ENCODE measurements around the gene IRS2.
"Not testable (repeated sequence)": the region's sequence is repeated elsewhere in the genome, so short reads cannot be mapped to it uniquely, and the experiment has no call there.

Gene IRS2, protein sequence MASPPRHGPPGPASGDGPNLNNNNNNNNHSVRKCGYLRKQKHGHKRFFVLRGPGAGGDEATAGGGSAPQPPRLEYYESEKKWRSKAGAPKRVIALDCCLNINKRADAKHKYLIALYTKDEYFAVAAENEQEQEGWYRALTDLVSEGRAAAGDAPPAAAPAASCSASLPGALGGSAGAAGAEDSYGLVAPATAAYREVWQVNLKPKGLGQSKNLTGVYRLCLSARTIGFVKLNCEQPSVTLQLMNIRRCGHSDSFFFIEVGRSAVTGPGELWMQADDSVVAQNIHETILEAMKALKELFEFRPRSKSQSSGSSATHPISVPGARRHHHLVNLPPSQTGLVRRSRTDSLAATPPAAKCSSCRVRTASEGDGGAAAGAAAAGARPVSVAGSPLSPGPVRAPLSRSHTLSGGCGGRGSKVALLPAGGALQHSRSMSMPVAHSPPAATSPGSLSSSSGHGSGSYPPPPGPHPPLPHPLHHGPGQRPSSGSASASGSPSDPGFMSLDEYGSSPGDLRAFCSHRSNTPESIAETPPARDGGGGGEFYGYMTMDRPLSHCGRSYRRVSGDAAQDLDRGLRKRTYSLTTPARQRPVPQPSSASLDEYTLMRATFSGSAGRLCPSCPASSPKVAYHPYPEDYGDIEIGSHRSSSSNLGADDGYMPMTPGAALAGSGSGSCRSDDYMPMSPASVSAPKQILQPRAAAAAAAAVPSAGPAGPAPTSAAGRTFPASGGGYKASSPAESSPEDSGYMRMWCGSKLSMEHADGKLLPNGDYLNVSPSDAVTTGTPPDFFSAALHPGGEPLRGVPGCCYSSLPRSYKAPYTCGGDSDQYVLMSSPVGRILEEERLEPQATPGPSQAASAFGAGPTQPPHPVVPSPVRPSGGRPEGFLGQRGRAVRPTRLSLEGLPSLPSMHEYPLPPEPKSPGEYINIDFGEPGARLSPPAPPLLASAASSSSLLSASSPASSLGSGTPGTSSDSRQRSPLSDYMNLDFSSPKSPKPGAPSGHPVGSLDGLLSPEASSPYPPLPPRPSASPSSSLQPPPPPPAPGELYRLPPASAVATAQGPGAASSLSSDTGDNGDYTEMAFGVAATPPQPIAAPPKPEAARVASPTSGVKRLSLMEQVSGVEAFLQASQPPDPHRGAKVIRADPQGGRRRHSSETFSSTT (N-terminal part only)

GRCh38 chr13:109786457-109787134 lies at the start of gene IRS2:
IRS2 (minus strand) TSS chr13:109786583; CDS start chr13:109786053, 530 bp downstream.
- no peak for TF ChIP-seq CTCF (IDR thresholded peaks at IDR 0.05; ENCODE audit: borderline replicate concordance, insufficient read depth, low read depth, low read length)
- H3K4me3 ChIP-seq (ENCODE audit: low read depth, low read length), result no peak within 1 kb of the TSS

GRCh38 chr13:109834973-109835720 lies 48.8 kb upstream of the IRS2 start:
- no peak for TF ChIP-seq CTCF (IDR thresholded peaks at IDR 0.05; ENCODE audit: borderline replicate concordance, insufficient read depth, low read depth, low read length)

DNA sequence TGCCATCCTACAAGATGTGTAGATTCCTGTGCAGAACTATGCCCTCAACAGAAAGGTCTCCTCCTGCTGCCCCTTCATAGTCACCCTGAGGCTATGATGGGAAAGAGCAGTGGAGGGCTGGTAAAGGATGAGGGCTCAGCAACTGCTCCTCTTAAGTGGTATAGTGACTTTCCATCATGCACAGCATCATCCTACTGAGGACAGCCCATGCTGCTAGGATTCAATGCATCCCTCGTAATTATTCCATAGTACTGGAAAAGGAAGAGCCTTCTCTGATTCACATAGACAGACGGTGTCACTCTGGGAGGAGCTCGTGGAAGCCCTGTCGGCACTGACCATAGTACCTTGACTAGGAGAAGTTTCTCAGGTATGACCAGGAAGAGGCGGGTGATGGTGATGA lies 47.6 kb upstream of the IRS2 start:
- TF ChIP-seq CTCF (IDR thresholded peaks at IDR 0.05; ENCODE audit: borderline replicate concordance, insufficient read depth, low read depth, low read length), result no peak
- no peak overlapping the region for H3K4me3 ChIP-seq (ENCODE audit: low read depth, low read length)

More at GRCh38 chr13:109834973-109835720, 48.8 kb upstream of the IRS2 start:
- H3K4me3 ChIP-seq (ENCODE audit: low read depth, low read length), result no peak overlapping the region

DNA sequence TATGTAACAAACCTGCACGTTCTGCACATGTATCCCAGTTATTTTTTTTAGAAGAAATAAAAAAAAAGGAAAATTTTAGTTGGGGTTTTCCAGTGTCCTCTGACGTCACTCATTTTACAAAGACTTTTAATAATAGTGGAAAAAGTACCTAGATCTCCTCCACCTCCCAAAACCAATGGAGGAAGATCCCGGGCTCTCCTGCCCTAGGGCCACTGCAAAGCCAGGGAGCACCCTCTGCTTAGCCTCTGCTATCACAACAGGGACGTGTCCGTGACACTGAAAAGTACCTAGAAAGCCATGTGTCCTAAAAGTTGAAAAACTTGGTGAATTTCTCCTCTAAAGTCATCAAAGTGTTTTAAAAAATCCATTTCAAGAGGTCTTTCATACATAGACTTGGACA lies 46.7 kb upstream of the IRS2 start:
- no peak overlapping the region for H3K4me3 ChIP-seq (ENCODE audit: low read depth, low read length)
- TF ChIP-seq CTCF (IDR thresholded peaks at IDR 0.05; ENCODE audit: borderline replicate concordance, insufficient read depth, low read depth, low read length), result no peak

- not testable (repeated sequence) for H3K4me3 ChIP-seq (ENCODE audit: low read depth, low read length)
These were observed 42.4 kb upstream of the IRS2 start for GRCh38 chr13:109828591-109829316.

DNA sequence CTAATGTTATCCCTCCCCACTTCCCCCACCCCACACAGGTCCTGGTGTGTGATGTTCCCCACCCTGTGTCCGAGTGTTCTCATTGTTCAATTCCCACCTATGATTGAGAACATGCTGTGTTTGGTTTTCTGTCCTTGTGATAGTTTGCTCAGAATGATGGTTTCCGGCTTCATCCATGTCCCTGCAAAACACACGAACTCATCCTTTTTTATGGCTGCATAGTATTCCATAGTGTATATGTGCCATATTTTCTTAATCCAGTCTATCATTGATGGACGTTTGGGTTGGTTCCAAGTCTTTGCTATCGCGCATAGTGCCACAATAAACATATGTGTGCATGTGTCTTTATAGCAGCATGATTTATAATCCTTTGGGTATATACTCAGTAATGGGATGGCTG lies 36.8 kb upstream of the IRS2 start:
- not testable (repeated sequence) for H3K4me3 ChIP-seq (ENCODE audit: low read depth, low read length)

- no peak for TF ChIP-seq CTCF (IDR thresholded peaks at IDR 0.05; ENCODE audit: borderline replicate concordance, insufficient read depth, low read depth, low read length)
- H3K4me3 ChIP-seq (ENCODE audit: low read depth, low read length), result no peak overlapping the region
These were observed 34.7 kb upstream of the IRS2 start for GRCh38 chr13:109821103-109821502.
